Duodenal mucosa (tissue), 2 donors: ENCODE data around the gene CCDC154.
"Not testable (repeated sequence)": the region's sequence is repeated elsewhere in the genome, so short reads cannot be mapped to it uniquely, and the experiment has no call there.

Experiments used
- H3K27ac ChIP-seq: one replicate; pipeline ENCODE4 v1.7.0; 2013; ENCODE audit warnings: low read depth, low read length
- H3K27me3 ChIP-seq, 2 donors: one replicate each; pipeline ENCODE4 v1.7.0; 2013; ENCODE audit warnings: low read length in 2 of 2, control low read depth in 1 of 2; ENCODE audit not compliant: insufficient read depth in 2 of 2, control insufficient read depth in 1 of 2
- H3K36me3 ChIP-seq, 2 donors: one replicate each; pipeline ENCODE4 v1.7.0; 2013; ENCODE audit warnings: low read length in 2 of 2, control low read depth in 1 of 2; ENCODE audit not compliant: insufficient read depth in 2 of 2, control insufficient read depth in 1 of 2
- H3K4me1 ChIP-seq, 2 donors: one replicate each; pipeline ENCODE4 v1.7.0; 2013; ENCODE audit warnings: low read length in 2 of 2, control low read depth in 1 of 2; ENCODE audit not compliant: insufficient read depth in 2 of 2, control insufficient read depth in 1 of 2
- H3K4me3 ChIP-seq, 2 donors: one replicate each; pipeline ENCODE4 v1.7.0; 2013; ENCODE audit warnings: low read length in 2 of 2, low read depth in 1 of 2
- H3K9ac ChIP-seq, 2 donors: one replicate each; pipeline ENCODE4 v1.7.0; 2013; ENCODE audit warnings: low read length in 2 of 2, low read depth in 1 of 2
- H3K9me3 ChIP-seq, 2 donors: one replicate each; pipeline ENCODE4 v1.7.0; 2013; ENCODE audit warnings: low read length in 2 of 2, control low read depth in 1 of 2; ENCODE audit not compliant: control insufficient read depth in 1 of 2

CCDC154 gene

DNA sequence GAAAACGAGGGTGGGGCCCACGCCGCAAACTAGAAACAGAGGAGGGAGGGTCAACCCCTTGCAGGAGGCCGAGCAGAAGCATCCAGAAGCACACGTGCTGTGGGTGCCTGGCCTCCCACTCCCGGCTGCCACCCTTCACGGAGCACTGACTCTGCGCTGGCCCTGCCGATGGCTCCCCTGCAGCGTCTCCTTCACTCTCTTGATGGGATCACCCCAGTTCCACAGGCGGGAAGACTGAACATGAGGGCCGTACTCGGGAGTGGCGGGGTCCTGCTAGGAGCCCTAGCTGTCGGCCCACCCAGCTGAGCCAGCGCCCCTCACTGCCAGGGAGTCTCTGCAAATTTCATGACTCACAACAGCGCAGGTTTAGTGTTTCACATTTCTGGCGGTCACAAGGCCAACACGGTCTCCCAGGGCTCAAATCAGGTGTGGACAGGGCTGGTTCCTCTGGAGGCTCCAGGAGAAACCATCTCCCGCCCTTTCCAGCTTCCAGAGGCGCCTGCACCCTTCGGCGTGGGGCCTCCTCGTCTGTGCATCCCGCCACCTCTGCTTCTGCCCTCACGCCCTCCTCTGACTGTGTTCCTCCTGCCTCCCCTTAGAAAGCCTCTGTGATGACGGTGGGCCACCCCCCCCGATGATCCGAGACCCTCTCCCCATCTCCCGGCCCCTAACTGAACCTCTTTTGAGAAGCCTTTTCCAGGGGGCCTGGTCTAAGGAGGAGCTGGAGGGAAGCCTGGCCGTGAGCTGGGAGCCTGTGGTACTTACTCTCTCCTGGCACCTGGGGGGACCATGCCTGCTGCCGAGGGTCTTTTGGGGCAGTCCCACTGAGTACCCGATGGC is 42.4 kb upstream of the CCDC154 start:
- Histone ChIP-seq H3K4me3 (no peak overlapping the region), H3K9ac (no peak overlapping the region), H3K27ac (no peak overlapping the region), H3K4me1 (no peaks in the 10 kb centered on the region), H3K27me3 (no peaks in the 10 kb centered on the region), H3K9me3 (no peaks in the 10 kb centered on the region), H3K36me3 (no peaks in the 10 kb centered on the region)

DNA sequence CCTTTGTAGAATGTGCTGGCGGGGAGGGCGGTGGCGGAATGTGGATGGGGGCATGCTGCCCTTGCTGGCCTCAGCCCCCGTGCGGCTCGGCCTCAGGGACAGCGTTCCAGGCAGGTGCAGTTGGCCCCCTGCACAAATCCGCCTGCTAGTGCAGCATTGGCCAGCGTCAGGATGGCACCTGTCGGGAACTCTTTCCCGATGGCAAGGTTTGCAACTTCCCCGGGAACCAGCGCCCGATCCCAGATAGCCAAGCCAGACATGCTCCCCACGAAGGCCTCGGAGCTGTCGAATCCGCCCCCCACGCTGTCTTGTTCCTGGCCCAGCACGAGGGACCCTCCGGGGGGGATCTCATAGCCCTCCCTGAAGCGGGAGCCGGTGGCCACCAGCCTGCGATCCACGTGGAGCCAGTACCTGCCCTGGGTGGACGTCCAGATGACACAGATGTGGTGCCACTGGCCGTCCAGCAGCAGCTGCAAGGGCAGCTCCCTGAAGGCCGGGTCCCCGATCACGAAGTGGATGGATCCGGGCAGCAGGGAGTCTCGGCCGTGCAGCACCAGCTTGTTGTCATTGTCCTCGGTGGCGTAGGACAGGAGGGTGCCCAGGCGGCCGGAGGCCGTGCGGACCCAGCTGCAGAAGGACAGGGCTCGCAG is 41.6 kb upstream of the CCDC154 start:
- H3K9me3 ChIP-seq = no peaks in the 10 kb centered on the region
- no peaks in the 10 kb centered on the region for H3K4me1 ChIP-seq
- H3K27me3 ChIP-seq = no peaks in the 10 kb centered on the region
- no peak overlapping the region for H3K4me3 ChIP-seq
- no peak overlapping the region for H3K27ac ChIP-seq
- H3K9ac ChIP-seq = no peak overlapping the region
- H3K36me3 ChIP-seq = no peaks in the 10 kb centered on the region

DNA sequence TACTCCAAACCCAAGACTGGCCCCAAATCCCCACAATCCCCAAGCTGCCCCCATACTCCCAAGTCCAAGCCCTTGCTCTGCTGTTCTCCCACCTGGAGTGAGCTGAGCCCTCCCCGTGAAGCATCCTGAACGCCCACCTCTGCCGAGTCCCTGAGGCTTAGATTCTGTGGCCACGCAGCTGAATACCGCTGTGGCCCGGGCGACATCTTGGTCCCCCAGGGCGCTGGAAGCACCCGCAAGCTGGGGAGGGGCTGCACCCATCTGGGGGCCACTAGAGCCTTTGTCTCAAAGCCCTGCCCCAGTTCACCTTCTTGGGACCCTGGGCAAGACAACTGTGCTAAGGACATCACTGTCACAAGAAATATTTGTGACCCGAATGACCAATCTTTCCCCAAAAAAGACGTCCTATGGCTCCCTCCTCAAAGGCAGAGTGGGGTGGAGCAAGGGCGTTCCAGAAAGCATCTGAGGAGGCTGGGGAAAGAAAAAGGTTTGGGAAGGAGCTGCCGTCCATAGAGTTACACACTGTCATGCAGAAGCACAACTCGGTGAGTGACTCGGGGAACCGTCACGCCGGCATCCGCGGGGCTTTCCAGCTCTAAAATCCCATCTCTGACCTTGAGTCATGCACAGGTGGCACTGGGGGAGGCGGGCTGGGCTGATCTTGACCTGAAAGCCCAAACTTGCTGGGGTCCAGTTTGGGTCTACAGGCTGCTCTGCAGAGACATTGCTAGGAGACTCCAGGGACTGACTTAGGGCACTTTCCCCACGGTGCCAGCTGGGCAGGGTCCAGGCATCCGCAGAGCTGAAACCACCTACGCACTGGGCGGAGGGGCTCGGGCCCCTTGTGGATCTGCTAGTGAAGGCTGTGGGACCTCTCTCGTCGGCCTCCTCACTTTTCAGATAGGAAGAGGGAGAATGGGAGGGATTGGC is 37.8 kb upstream of the CCDC154 start:
- H3K27ac ChIP-seq = no peak overlapping the region
- H3K4me1 ChIP-seq = no peaks in the 10 kb centered on the region
- H3K27me3 ChIP-seq = no peaks in the 10 kb centered on the region
- H3K9me3 ChIP-seq = no peaks in the 10 kb centered on the region
- H3K4me3 ChIP-seq = no peak overlapping the region
- no peak overlapping the region for H3K9ac ChIP-seq
- no peaks in the 10 kb centered on the region for H3K36me3 ChIP-seq

DNA sequence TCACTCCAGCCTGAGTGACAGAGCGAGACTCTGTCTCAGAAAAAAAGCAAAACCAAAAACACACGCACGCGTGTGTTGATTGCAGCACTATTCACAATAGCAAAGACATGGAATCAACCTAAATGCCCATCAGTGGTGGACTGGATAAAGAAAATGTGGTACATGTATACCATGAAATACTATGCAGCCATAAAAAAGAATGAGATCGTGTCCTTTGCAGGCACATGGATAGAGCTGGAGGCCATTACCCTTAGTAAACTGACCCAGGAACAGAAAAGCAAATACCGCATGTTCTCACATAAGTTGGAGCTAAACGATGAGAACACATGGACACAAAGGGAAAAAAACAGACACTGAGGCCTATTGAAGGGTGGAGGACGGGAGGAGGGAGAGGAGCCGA is 34.6 kb upstream of the CCDC154 start:
- H3K9me3 ChIP-seq, H3K4me3 ChIP-seq, H3K9ac ChIP-seq, H3K36me3 ChIP-seq, H3K27me3 ChIP-seq, H3K27ac ChIP-seq: not testable (repeated sequence)
- peaks cover 10% of the 10 kb centered on the region in 2 donors for H3K4me1 ChIP-seq

DNA sequence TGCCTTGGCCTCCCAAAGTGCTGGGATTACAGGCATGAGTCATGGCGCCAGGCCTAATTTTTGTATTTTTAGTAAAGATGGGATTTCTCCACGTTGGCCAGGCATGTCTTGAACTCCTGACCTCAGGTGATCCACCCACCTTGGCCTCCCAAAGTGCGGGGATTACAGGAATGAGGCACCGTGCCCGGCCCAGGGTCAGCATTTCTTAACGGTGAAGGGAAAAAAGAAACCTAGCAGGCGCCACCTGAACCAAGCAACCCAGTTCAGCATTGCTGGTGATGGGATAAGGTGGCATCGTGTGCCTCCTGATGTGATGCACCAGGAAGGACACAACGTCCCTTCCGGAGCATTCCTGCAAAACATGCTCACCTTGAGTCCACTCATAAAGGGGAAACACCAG is 32.7 kb upstream of the CCDC154 start:
- Histone ChIP-seq H3K36me3 (no peaks in the 10 kb centered on the region), H3K27ac (no peak overlapping the region), H3K4me1 (peaks cover 13 to 18% of the 10 kb centered on the region in 2 donors), H3K4me3 (no peak overlapping the region), H3K9me3 (no peaks in the 10 kb centered on the region), H3K9ac (no peak overlapping the region), H3K27me3 (no peaks in the 10 kb centered on the region)

DNA sequence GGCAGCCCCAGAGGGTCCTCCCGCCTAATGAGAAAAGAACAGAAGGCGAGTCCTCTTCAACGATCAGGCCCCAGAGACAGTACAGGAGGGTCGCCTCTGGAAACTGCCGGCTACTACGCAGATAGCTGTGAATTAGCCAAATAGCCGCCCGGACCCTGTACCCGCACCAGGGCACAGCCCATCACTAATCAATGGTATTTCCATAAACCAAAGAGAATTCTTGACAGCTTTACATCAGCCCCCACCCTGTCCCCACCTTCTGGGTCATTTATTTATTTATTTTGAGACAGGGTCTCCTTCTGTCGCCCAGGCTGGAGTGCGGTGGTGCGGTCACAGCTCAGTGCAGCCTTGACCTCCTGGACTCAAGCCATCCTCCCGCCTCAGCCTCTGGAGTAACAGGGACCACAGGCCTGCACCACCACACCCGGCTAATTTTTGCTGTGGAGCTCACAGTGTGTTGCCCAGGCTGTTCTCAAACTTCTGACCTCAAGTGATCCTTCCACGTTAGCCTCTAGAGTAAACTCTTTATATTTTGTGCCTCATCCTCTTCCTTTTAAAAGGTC is 31.3 kb upstream of the CCDC154 start:
- Histone ChIP-seq H3K9me3 (no peaks in the 10 kb centered on the region), H3K27me3 (no peaks in the 10 kb centered on the region), H3K4me3 (peak overlapping the region; percentile 89 to 90), H3K27ac (peak overlapping the region; percentile 50), H3K4me1 (peaks cover 13 to 28% of the 10 kb centered on the region in 2 donors), H3K36me3 (no peaks in the 10 kb centered on the region), H3K9ac (peak overlapping the region; percentile 82 to 86)

DNA sequence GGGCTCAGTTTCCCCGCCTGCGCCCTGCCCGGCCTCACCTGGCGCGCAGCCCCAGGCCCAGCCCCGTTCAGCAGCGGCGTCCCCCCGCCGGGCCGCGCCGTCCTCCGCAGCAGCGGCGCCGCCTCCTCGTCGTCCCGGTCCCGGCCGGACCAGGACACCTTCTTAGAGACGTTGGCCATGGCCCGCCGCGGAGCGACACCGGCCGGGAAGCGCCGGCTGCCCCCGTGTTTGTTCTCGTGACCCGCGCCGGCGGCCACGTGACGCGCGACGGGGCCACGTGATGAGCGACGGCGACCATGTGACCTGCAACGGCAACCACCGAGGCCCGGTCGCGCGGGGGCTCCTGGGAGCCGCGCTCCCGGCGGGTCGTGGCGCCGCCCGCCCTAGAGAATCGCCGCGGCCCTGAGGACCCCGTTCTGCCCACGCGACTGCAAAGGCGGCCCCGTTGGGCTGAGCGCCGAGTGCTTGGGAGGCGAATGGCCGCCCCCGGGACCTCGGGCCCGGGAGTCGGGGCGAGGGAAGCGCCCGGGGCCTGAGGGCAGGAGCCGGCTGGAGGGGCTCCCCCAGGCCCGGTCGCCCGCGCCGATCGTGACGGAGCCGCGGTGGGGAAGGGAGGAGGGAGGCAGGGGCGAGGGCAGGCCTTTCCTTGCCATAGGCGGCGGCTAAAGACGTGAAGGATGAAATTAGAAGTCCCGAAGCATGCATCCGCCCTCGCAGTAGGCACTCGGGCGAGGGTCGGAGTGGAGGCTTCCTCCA is 30.6 kb upstream of the CCDC154 start, which contains the start of gene CLCN7:
Gene CLCN7, minus strand, starts transcription at position 233 of the 756 bp plus-strand sequence. Its CDS starts 54 bp downstream, at position 179.
- no peaks in the 10 kb centered on the region for H3K36me3 ChIP-seq
- no peaks in the 10 kb centered on the region for H3K9me3 ChIP-seq
- H3K4me1 ChIP-seq = peaks cover 13 to 32% of the 10 kb centered on the region in 2 donors
- no peaks in the 10 kb centered on the region for H3K27me3 ChIP-seq
- H3K27ac ChIP-seq = peak within 1 kb of the TSS; percentile 50
- H3K4me3 ChIP-seq = peak within 1 kb of the TSS; percentile 89 to 90
- H3K9ac ChIP-seq = peak within 1 kb of the TSS; percentile 82 to 86

DNA sequence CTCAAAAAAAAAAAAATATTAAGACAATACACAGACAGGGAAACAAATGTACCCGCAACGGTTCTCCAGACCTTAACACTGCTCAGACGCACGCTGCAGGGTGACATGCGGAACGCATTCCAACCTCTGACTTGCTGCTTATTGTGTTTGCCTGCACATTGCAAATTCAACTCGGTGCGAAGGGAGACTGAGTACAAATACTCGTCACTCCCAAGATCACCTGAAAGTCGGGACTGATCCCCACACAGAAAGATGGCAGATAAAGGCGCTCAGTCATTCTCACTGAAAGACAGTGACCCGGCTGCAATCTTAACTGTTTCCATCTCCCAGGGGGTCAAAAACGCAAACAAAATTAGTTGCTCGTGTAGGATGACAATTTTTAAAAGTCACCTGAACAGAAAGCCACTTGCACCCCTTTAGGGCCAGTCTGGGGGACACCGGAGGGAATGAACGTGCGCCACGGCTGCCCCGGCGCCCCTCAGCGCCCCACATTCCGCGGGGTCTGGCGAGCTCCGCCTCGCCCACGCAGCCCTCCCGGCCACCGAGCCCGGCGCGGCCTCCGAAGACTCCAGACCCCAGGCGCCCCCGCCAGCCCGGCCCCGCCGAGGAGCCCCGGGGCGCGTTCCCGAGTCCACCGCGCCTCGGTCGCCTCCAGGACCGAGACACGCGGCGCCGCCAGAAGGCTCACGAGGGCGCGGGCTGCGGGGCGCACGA is 29.9 kb upstream of the CCDC154 start:
- Histone ChIP-seq H3K4me3 (peak overlapping the region; percentile 89 to 90), H3K27ac (peak overlapping the region; percentile 20), H3K27me3 (no peaks in the 10 kb centered on the region), H3K9ac (peak overlapping the region; percentile 74 to 86), H3K4me1 (peaks cover 13 to 32% of the 10 kb centered on the region in 2 donors), H3K9me3 (no peaks in the 10 kb centered on the region), H3K36me3 (no peaks in the 10 kb centered on the region)

DNA sequence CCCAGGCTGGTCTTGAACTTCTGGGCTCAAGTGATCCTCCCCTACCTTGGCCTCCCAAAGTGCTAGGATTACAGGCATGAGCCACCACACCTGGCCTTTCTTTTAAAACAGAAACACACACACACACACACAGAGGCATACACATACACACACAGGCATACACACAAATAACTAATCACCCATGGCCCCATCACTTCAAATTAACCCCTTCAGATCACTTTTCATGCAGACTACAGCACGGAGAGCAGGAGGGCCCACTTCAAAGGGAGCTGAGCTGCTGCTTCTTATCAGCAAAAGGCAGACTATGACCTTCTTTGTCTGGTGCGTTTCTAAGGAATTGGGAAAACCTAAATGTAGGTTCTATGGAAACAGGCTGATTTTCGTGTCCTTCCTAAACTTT is 28.6 kb upstream of the CCDC154 start:
- Histone ChIP-seq H3K27me3 (no peaks in the 10 kb centered on the region), H3K4me3 (no peak overlapping the region), H3K4me1 (peaks cover 13 to 32% of the 10 kb centered on the region in 2 donors), H3K36me3 (no peaks in the 10 kb centered on the region), H3K9me3 (no peaks in the 10 kb centered on the region), H3K27ac (no peak overlapping the region), H3K9ac (no peak overlapping the region)
